HepG2 (cell line): ENCODE data around the gene ZDHHC11. TPM values are rescaled to one million over a fixed set of nuclear protein-coding genes. Genes with fewer than 3 reads are reported as not detected.

Source experiments
- ATAC-seq: fragments of 200-7000 bp; cut with Tn5 transposase; 3 replicates; pipeline ENCODE4 v1.9.1; 2020; ENCODE audit warnings: mild to moderate bottlenecking, moderate library complexity
- BruUV-seq: library from RNA; stranded (reverse); fragments of 400-500 nt; replicated peaks from 2 replicates; lab custom pipeline; 2021; lab: Mats Ljungman, UMichigan
- CTCF ChIA-PET: fragments of 300-600 bp; formaldehyde crosslinking; extraction: SDS; loops from one replicate; lab custom pipeline; 2021; ENCODE audit warnings: low total read pairs, inconsistent platforms, low intra/inter-chr PET ratio; lab: Yijun Ruan, JAX
- POLR2A ChIA-PET: fragments of 350-600 bp; sonication (Branson Sonifier 250); formaldehyde crosslinking; loops from one replicate; lab custom pipeline; 2020; ENCODE audit warnings: antibody characterized with exemption, inconsistent platforms; lab: Yijun Ruan, JAX
- DNase-seq: peaks from one replicate; pipeline ENCODE4 v3.0.0-alpha.2; 2015; ENCODE audit warnings: low spot score
- FAIRE-seq: peaks from 3 replicates; lab custom pipeline; 2011; peaks lifted over from hg19 to GRCh38; lab: Jason Lieb, UNC
- H2AFZ ChIP-seq: one replicate; pipeline ENCODE4 v1.6.1; 2011; ENCODE audit warnings: low read length, inconsistent platforms
- H3K27ac ChIP-seq: fragments of 300-600 bp; 3 replicates; pipeline ENCODE4 v1.8.0; 2011; ENCODE audit warnings: mixed run types, mild to moderate bottlenecking, mixed read lengths, low read length, inconsistent platforms; ENCODE audit not compliant: insufficient read depth; ENCODE audit errors: extremely low read length
- H3K27me3 ChIP-seq, 2 experiments: fragments of 200-600 bp in 1 of 2; 2 replicates in 1 of 2; 3 replicates in 1 of 2; pipeline versions ENCODE4 v1.6.0 to v1.8.0; 2011; ENCODE audit warnings: low read length in 2 of 2, mild to moderate bottlenecking in 2 of 2, moderate library complexity in 2 of 2, inconsistent platforms in 1 of 2; ENCODE audit not compliant: insufficient read depth in 2 of 2, control insufficient read depth in 1 of 2
- H3K36me3 ChIP-seq, 2 experiments: fragments of 200-600 bp in 1 of 2; replicated peaks in 1 of 2; 2 replicates in 1 of 2; 3 replicates in 1 of 2; pipeline versions ENCODE4 v1.5.1 to v1.8.0; 2011; ENCODE audit warnings: low read length in 2 of 2, inconsistent platforms in 1 of 2; ENCODE audit not compliant: insufficient read depth in 2 of 2, control insufficient read depth in 1 of 2
- H3K4me1 ChIP-seq: 2 replicates; pipeline ENCODE4 v1.5.1; 2012; ENCODE audit warnings: low read length, inconsistent platforms; ENCODE audit not compliant: insufficient read depth
- H3K4me2 ChIP-seq: 2 replicates; pipeline ENCODE4 v1.6.0; 2011; ENCODE audit warnings: low read depth, low read length, inconsistent platforms
- H3K4me3 ChIP-seq, 3 experiments: fragments of 200-600 bp in 1 of 3; sonication (generic), shearing (Covaris generic) in 1 of 3; replicated peaks in 1 of 3; 2 replicates each; pipeline ENCODE4 v1.5.1; 2011 to 2016; ENCODE audit warnings: low read length in 3 of 3, inconsistent platforms in 2 of 3, low read depth in 2 of 3, mild to moderate bottlenecking in 2 of 3, control low read depth in 1 of 3, mixed read lengths in 1 of 3; ENCODE audit not compliant: insufficient read depth in 1 of 3
- H3K79me2 ChIP-seq: one replicate; pipeline ENCODE4 v1.6.1; 2011; ENCODE audit warnings: low read length, inconsistent platforms; ENCODE audit not compliant: insufficient read depth
- H3K9ac ChIP-seq: 2 replicates; pipeline ENCODE4 v1.6.0; 2011; ENCODE audit warnings: mild to moderate bottlenecking, low read depth, low read length, inconsistent platforms; ENCODE audit not compliant: insufficient read depth
- H3K9me3 ChIP-seq: 2 replicates; pipeline ENCODE4 v1.5.1; 2012; ENCODE audit warnings: mild to moderate bottlenecking, low read length
- H4K20me1 ChIP-seq: 2 replicates; pipeline ENCODE4 v1.6.0; 2011; ENCODE audit warnings: inconsistent platforms, mild to moderate bottlenecking, low read length, moderate library complexity; ENCODE audit not compliant: insufficient read depth
- ATF7-NPFF ChIP-seq: sonication (generic); formaldehyde crosslinking; IDR thresholded peaks from 2 replicates; pipeline ENCODE4 v1.8.1; 2023; ENCODE audit warnings: mild to moderate bottlenecking, low read depth, missing genetic modification reagents, moderate library complexity
- CC2D1A ChIP-seq: sonication (generic); formaldehyde crosslinking; IDR thresholded peaks from 2 replicates; pipeline ENCODE4 v1.8.1; 2023; ENCODE audit warnings: mild to moderate bottlenecking, missing genetic modification reagents
- CCDC6 ChIP-seq: sonication (generic); formaldehyde crosslinking; IDR thresholded peaks from 2 replicates; pipeline ENCODE4 v1.8.1; 2022; ENCODE audit warnings: mild to moderate bottlenecking, missing genetic modification reagents, moderate library complexity
- MYPOP ChIP-seq: sonication (generic); formaldehyde crosslinking; IDR thresholded peaks from 2 replicates; pipeline ENCODE4 v1.8.1; 2023; ENCODE audit warnings: mild to moderate bottlenecking, moderate library complexity, missing genetic modification reagents
- RAD21 ChIP-seq: fragments of 450-650 bp; formaldehyde crosslinking; IDR thresholded peaks from 2 replicates; pipeline ENCODE4 v1.5.0; 2020; ENCODE audit warnings: mild to moderate bottlenecking
- SMAD3 ChIP-seq: sonication (generic); formaldehyde crosslinking; IDR thresholded peaks from 2 replicates; pipeline ENCODE4 v1.4.0; 2020; ENCODE audit warnings: missing genetic modification reagents
- UBTF ChIP-seq: sonication (generic); formaldehyde crosslinking; IDR thresholded peaks from 2 replicates; pipeline ENCODE4 v1.4.0; 2020; ENCODE audit warnings: mild to moderate bottlenecking, missing genetic modification reagents
- ZNF180 ChIP-seq: sonication (generic); formaldehyde crosslinking; IDR thresholded peaks from 2 replicates; pipeline ENCODE4 v1.4.0; 2020; ENCODE audit warnings: low read depth, missing genetic modification reagents, borderline replicate concordance
- ZNF335 ChIP-seq: sonication (generic); formaldehyde crosslinking; IDR thresholded peaks from 2 replicates; pipeline ENCODE4 v1.4.0; 2020; ENCODE audit warnings: missing genetic modification reagents
- ZNF382 ChIP-seq: sonication (generic); formaldehyde crosslinking; IDR thresholded peaks from 2 replicates; pipeline ENCODE4 v1.5.0; 2020; ENCODE audit warnings: missing genetic modification reagents, mild to moderate bottlenecking, borderline replicate concordance
- ZNF44 ChIP-seq: sonication (generic); formaldehyde crosslinking; IDR thresholded peaks from 2 replicates; pipeline ENCODE4 v1.5.1; 2020; ENCODE audit warnings: mild to moderate bottlenecking, missing genetic modification reagents
- ZNF672 ChIP-seq: sonication (generic); formaldehyde crosslinking; IDR thresholded peaks from 2 replicates; pipeline ENCODE4 v1.8.1; 2022; ENCODE audit warnings: missing genetic modification reagents
- WGBS: methylation state at CpG from one replicate; pipeline ENCODE4 v1.1.6; 2017; ENCODE audit warnings: low lambda C conversion rate; 5-methylcytosine and 5-hydroxymethylcytosine counted together
- in situ Hi-C: cut with HindIII; loops from 2 replicates; pipeline ENCODE4 v1.10.0; 2017; ENCODE audit warnings: low pct_unique_long_range_greater_than_20kb; ENCODE audit not compliant: extremely low pct_ligation_motif_present
- intact Hi-C: fragments of 100-400 bp; cut with micrococcal nuclease; formaldehyde crosslinking; loops from one replicate; pipeline ENCODE4 v1.10.0; 2022; ENCODE audit not compliant: unreplicated experiment
- polyA plus RNA-seq, 8 experiments: library from polyadenylated mRNA; depleted of rRNA in 3 of 8; stranded (reverse) in 7 of 8; unstranded in 1 of 8; fragments of >200 nt; fragmentation: Illumina TruSeq in 4 of 8; extraction: Trizol in 4 of 8; gene quantifications; 2 replicates each; pipeline versions ENCODE4 v1.2.1 to v1.2.3, GENCODE V29; 2011 to 2016; ENCODE audit warnings: low read depth in 4 of 8, missing spikeins in 1 of 8, mixed read lengths in 1 of 8; ENCODE audit not compliant: insufficient read depth in 1 of 8
- total RNA-seq, 5 experiments: library from RNA; depleted of rRNA; stranded (reverse); fragments of >200 nt; fragmentation: Illumina TruSeq; extraction: Trizol; gene quantifications; 2 replicates each; pipeline ENCODE4 v1.2.3, GENCODE V29; 2016; ENCODE audit warnings: low read depth in 1 of 5
- TF ChIP-seq, protein P1 (sequence below), 2 experiments: sonication (generic) in 1 of 2; formaldehyde crosslinking in 1 of 2; IDR thresholded peaks; 2 replicates each; pipeline versions ENCODE4 v1.4.0 to v1.6.1; 2018 to 2020; ENCODE audit warnings: missing genetic modification reagents in 2 of 2, borderline replicate concordance in 1 of 2, low read depth in 1 of 2, mild to moderate bottlenecking in 1 of 2, missing biosample characterization in 1 of 2
- TF ChIP-seq, protein P2 (sequence below): IDR thresholded peaks from 2 replicates; pipeline ENCODE4 v1.6.1; 2016; ENCODE audit warnings: missing compliant biosample characterization, missing genetic modification reagents, borderline replicate concordance

The ZDHHC11 gene
- total and polyA plus RNA-seq, 2 of the 13 experiments (the other 11 are each of a cell fraction or from before 2014, with no cell fraction given): 2.1 to 4.0 TPM

- TF ChIP-seq UBTF (CRISPR knock-in tag): peak; percentile 44; the same call in 1 of the 2 replicates
- peak; percentile 91; the same call in 1 of the 2 replicates for TF ChIP-seq CCDC6 (CRISPR knock-in tag)
- TF ChIP-seq ZNF180 (CRISPR knock-in tag): no peak
These were observed 41.8 kb upstream of the ZDHHC11 start, which contains the start of the genes BRD9 and TRIP13 (continued) for GRCh38 chr5:892394-893136.

DNA sequence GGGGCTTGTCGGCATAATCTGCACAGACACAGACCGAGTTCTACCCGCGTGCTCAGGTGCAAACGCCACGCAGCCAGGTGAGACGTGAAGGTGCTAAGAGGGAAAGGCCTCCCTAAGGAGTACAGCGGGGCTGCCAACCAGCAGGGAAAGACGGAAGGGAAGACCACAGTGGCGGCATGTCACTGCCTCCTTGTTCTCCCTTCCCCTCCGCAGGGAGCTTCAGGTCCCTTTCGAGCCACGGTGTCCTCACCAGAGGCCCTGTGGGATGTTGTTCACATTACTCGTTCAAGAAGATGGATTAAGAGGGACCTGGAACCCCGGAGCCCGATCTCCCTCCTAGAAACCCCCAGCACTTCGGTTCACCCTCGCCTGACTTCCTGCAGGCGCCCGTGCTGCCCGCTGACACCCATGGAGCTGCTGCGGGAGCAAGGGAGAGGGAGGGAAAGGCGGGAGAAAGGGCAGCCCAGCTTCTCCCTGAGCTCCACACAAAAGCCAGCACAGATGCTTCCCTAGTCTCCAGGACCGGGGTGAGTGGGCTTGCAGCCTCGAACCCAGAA is 41.1 kb upstream of the ZDHHC11 start:
- FAIRE-seq (no peak), ATAC-seq (peak; percentile 26), DNase-seq (no peak)
- in situ Hi-C loops (loop anchor here (10.0 kb wide), 1 partner anchor 217 kb away; no protein-coding TSS in a partner anchor), intact Hi-C loops (loop anchor here (5.0 to 10.0 kb wide), 2 partner anchors 40 to 217 kb away; partner anchors contain the start of gene ZDHHC11)
- POLR2A ChIA-PET: interaction anchor here (1.1 to 1.5 kb wide), 2 partner anchors 270 to 291 kb away, joined by 3 to 4 read pairs; no protein-coding TSS in a partner anchor
- peaks cover 44% of the 10 kb centered on the region for H3K79me2 ChIP-seq
- peaks cover 15 to 56% of the 10 kb centered on the region in 2 experiments for H3K36me3 ChIP-seq
- peaks cover 39% of the 10 kb centered on the region for H3K4me1 ChIP-seq
- peak overlapping the region; percentile 70 to 90 (median 83) for H3K4me3 ChIP-seq
- H3K27ac ChIP-seq: peak overlapping the region; percentile 79
- 8% methylated on average over 14 of the region's 25 CpGs for WGBS
- CTCF ChIA-PET: no interaction called here
- H3K4me2 ChIP-seq: peak overlapping the region; percentile 90
- no peaks in the 10 kb centered on the region for H3K27me3 ChIP-seq
- H3K9me3 ChIP-seq: no peaks in the 10 kb centered on the region
- BruUV-seq: no TSS peak
- no peaks in the 10 kb centered on the region for H4K20me1 ChIP-seq
- H3K9ac ChIP-seq: peak overlapping the region; percentile 84
- no peak overlapping the region for H2AFZ ChIP-seq
- TF ChIP-seq RAD21 (no peak), CC2D1A (CRISPR knock-in tag) (no peak), ZNF44 (no peak), ATF7-NPFF (CRISPR knock-in tag) (no peak), MYPOP (no peak), ZNF672 (CRISPR knock-in tag) (no peak), SMAD3 (CRISPR knock-in tag) (no peak), ZNF335 (CRISPR knock-in tag) (no peak), ZNF382 (no peak)
- TF ChIP-seq, protein P1, sequence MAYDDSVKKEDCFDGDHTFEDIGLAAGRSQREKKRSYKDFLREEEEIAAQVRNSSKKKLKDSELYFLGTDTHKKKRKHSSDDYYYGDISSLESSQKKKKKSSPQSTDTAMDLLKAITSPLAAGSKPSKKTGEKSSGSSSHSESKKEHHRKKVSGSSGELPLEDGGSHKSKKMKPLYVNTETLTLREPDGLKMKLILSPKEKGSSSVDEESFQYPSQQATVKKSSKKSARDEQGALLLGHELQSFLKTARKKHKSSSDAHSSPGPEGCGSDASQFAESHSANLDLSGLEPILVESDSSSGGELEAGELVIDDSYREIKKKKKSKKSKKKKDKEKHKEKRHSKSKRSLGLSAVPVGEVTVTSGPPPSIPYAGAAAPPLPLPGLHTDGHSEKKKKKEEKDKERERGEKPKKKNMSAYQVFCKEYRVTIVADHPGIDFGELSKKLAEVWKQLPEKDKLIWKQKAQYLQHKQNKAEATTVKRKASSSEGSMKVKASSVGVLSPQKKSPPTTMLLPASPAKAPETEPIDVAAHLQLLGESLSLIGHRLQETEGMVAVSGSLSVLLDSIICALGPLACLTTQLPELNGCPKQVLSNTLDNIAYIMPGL (CRISPR knock-in tag; IDR thresholded peaks at IDR 0.05; ENCODE audit: borderline replicate concordance in 1 of 2, low read depth in 1 of 2): no peak
- TF ChIP-seq, protein P2, sequence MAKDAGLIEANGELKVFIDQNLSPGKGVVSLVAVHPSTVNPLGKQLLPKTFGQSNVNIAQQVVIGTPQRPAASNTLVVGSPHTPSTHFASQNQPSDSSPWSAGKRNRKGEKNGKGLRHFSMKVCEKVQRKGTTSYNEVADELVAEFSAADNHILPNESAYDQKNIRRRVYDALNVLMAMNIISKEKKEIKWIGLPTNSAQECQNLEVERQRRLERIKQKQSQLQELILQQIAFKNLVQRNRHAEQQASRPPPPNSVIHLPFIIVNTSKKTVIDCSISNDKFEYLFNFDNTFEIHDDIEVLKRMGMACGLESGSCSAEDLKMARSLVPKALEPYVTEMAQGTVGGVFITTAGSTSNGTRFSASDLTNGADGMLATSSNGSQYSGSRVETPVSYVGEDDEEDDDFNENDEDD: no peak
